HEK293 (cell line): ENCODE measurements around the gene SMARCD1.

Source experiments
- CTCF ChIA-PET: fragments of 350-600 bp; formaldehyde crosslinking; extraction: SDS; loops from one replicate; lab custom pipeline; 2021; ENCODE audit warnings: antibody characterized with exemption; lab: Yijun Ruan, JAX
- POLR2A ChIA-PET: fragments of 300-600 bp; formaldehyde crosslinking; extraction: SDS; loops from one replicate; lab custom pipeline; 2020; ENCODE audit warnings: antibody characterized with exemption, inconsistent platforms; lab: Yijun Ruan, JAX
- H3K27ac ChIP-seq: fragments of 200-500 bp; sonication (Bioruptor generic); 2 replicates; pipeline ENCODE4 v1.5.1; 2014; ENCODE audit warnings: low read depth, low read length, control low read depth, inconsistent platforms; ENCODE audit errors: extremely low read depth
- H3K36me3 ChIP-seq, 2 experiments: fragments of 200-500 bp in 1 of 2; sonication (Bioruptor generic) in 1 of 2; 1 replicate in 1 of 2; 2 replicates in 1 of 2; pipeline ENCODE4 v1.5.1; 2014 to 2017; ENCODE audit warnings: inconsistent platforms in 2 of 2, low read length in 2 of 2; ENCODE audit not compliant: control insufficient read depth in 2 of 2, insufficient read depth in 1 of 2
- H3K4me1 ChIP-seq: fragments of 200-500 bp; sonication (Bioruptor generic); 2 replicates; pipeline ENCODE4 v1.5.1; 2014; ENCODE audit warnings: mild to moderate bottlenecking, low read length, inconsistent platforms; ENCODE audit not compliant: control insufficient read depth, insufficient read depth
- H3K4me3 ChIP-seq: 2 replicates; pipeline ENCODE4 v1.5.1; 2011; ENCODE audit warnings: low read depth, mild to moderate bottlenecking, control low read depth, low read length, moderate library complexity
- H3K9me3 ChIP-seq: fragments of 200-500 bp; sonication (Bioruptor generic); 2 replicates; pipeline ENCODE4 v1.5.1; 2014; ENCODE audit warnings: low read depth, low read length, inconsistent platforms; ENCODE audit not compliant: control insufficient read depth, insufficient read depth
- AEBP2 ChIP-seq: fragments of 450-650 bp; formaldehyde crosslinking; IDR thresholded peaks from 2 replicates; pipeline ENCODE4 v1.5.1; 2016; ENCODE audit warnings: missing biosample characterization, missing genetic modification characterization, borderline replicate concordance
- OSR2 ChIP-seq: fragments of 450-650 bp; formaldehyde crosslinking; IDR thresholded peaks from 2 replicates; pipeline ENCODE4 v1.5.1; 2016; ENCODE audit warnings: missing biosample characterization, missing genetic modification characterization
- PRDM1 ChIP-seq: fragments of 450-650 bp; formaldehyde crosslinking; IDR thresholded peaks from 2 replicates; pipeline ENCODE4; 2016; ENCODE audit warnings: missing biosample characterization, missing genetic modification characterization
- TSHZ1 ChIP-seq: fragments of 450-650 bp; formaldehyde crosslinking; IDR thresholded peaks from 2 replicates; pipeline ENCODE4 v1.5.1; 2016; ENCODE audit warnings: missing biosample characterization, missing genetic modification characterization, borderline replicate concordance
- WT1 ChIP-seq: fragments of 450-650 bp; formaldehyde crosslinking; IDR thresholded peaks from 2 replicates; pipeline ENCODE4 v1.5.1; 2016; ENCODE audit warnings: missing biosample characterization, missing genetic modification characterization
- ZBTB44 ChIP-seq: fragments of 450-650 bp; IDR thresholded peaks from 2 replicates; pipeline ENCODE4 v1.5.1; 2018; ENCODE audit warnings: missing biosample characterization, mild to moderate bottlenecking, missing genetic modification characterization
- ZFP37 ChIP-seq: fragments of 450-650 bp; formaldehyde crosslinking; IDR thresholded peaks from 2 replicates; pipeline ENCODE4 v1.5.1; 2016; ENCODE audit warnings: missing biosample characterization, missing genetic modification characterization
- ZNF174 ChIP-seq: fragments of 450-650 bp; formaldehyde crosslinking; IDR thresholded peaks from 2 replicates; pipeline ENCODE4 v1.5.0; 2017; ENCODE audit warnings: missing biosample characterization, mild to moderate bottlenecking, missing genetic modification characterization
- ZNF202 ChIP-seq: fragments of 450-650 bp; formaldehyde crosslinking; IDR thresholded peaks from 2 replicates; pipeline ENCODE4 v1.5.1; 2016; ENCODE audit warnings: missing biosample characterization, missing genetic modification characterization, borderline replicate concordance
- ZNF366 ChIP-seq: fragments of 450-650 bp; formaldehyde crosslinking; conservative IDR thresholded peaks from 2 replicates; pipeline ENCODE4 v1.5.1; 2016; ENCODE audit warnings: missing biosample characterization, missing genetic modification characterization
- ZNF398 ChIP-seq: fragments of 450-650 bp; formaldehyde crosslinking; IDR thresholded peaks from 2 replicates; pipeline ENCODE4 v1.5.1; 2017; ENCODE audit warnings: missing biosample characterization, missing genetic modification characterization
- ZNF518A ChIP-seq: fragments of 450-650 bp; formaldehyde crosslinking; conservative IDR thresholded peaks from 2 replicates; pipeline ENCODE4 v1.5.1; 2016; ENCODE audit warnings: low read depth, missing biosample characterization, missing genetic modification characterization

SMARCD1 gene

GRCh38 chr12:50055831-50056638 is 29.1 kb upstream of the SMARCD1 start (continued):
- TF ChIP-seq WT1 (0 out of 2 replicates have a peak, but pooled peaks have one; percentile 9), ZNF174 (tag by site-specific recombination) (no peak), PRDM1 (tag by site-specific recombination) (no peak)

- TF ChIP-seq ZBTB44 (tag by site-specific recombination) (no peak), AEBP2 (tag by site-specific recombination) (no peak), ZNF366 (0 out of 2 replicates have a peak, but pooled peaks have one; percentile 25)
- peaks cover 0 to 26% of the 10 kb centered on the region in 2 experiments; a peak in 1 of 3 replicates for H3K36me3 ChIP-seq
- H3K27ac ChIP-seq = no peak overlapping the region
- H3K9me3 ChIP-seq = no peaks in the 10 kb centered on the region
- CTCF ChIA-PET = interaction anchor here (0.6 to 4.5 kb wide), 25 partner anchors 9 to 287 kb away, joined by 3 to 67 read pairs (median 6); partner anchors contain the start of gene RACGAP1
- peak overlapping the region; percentile 63 for H3K4me3 ChIP-seq
- H3K4me1 ChIP-seq = no peaks in the 10 kb centered on the region; the same call in 1 of the 2 replicates
- POLR2A ChIA-PET = interaction anchor here (1.0 kb wide), 1 partner anchor 190 kb away, joined by 3 read pairs; no protein-coding TSS in a partner anchor
These were observed 28.5 kb upstream of the SMARCD1 start for GRCh38 chr12:50056639-50056976.

GRCh38 chr12:50057000-50057841 is 27.9 kb upstream of the SMARCD1 start, which contains the start of gene ASIC1:
TSS of gene ASIC1 (plus strand) at chr12:50057596. CDS start at chr12:50058767, 1,171 bp downstream.
- peak within 1 kb of the TSS; percentile 63 for H3K4me3 ChIP-seq
- H3K27ac ChIP-seq = peak within 1 kb of the TSS; percentile 62; the same call in 1 of the 2 replicates
- peaks cover 0 to 32% of the 10 kb centered on the region in 2 experiments; a peak in 1 of 3 replicates for H3K36me3 ChIP-seq
- H3K4me1 ChIP-seq = no peaks in the 10 kb centered on the region; the same call in 1 of the 2 replicates
- ChIA-PET POLR2A (no interaction called here), CTCF (interaction anchor here (0.7 to 4.5 kb wide), 16 partner anchors 9 to 204 kb away, joined by 3 to 67 read pairs (median 10); no protein-coding TSS in a partner anchor)
- H3K9me3 ChIP-seq = no peaks in the 10 kb centered on the region
- TF ChIP-seq TSHZ1 (tag by site-specific recombination) (no peak), ZFP37 (tag by site-specific recombination) (no peak), WT1 (peak; percentile 33; the same call in 1 of the 2 replicates), AEBP2 (tag by site-specific recombination) (no peak), ZNF518A (no peak), OSR2 (tag by site-specific recombination) (0 out of 2 replicates have a peak, but pooled peaks have one; percentile 25), ZNF202 (tag by site-specific recombination) (no peak), ZNF398 (peak; percentile 72)
